ENCODE data around the gene GPRC5A. TPM values are rescaled to one million over a fixed set of nuclear protein-coding genes. Genes with fewer than 3 reads are reported as not detected.

Gene GPRC5A
- total RNA-seq, 4 donors from 2014 or later: 1.4 to 21.9 (median 3.0) TPM

GRCh38 chr12:12947902-12948301 lies 56.5 kb downstream of the GPRC5A start:
- no peaks in the 10 kb centered on the region for H3K36me3 ChIP-seq
- H3K27me3 ChIP-seq: no peaks in the 10 kb centered on the region
- H3K9me3 ChIP-seq: no peaks in the 10 kb centered on the region
- peaks cover 0 to 8% (median 0%) of the 10 kb centered on the region in 3 donors for H3K4me1 ChIP-seq
- H3K27ac ChIP-seq: no peak overlapping the region
- TF ChIP-seq POLR2A (IDR thresholded peaks at IDR 0.05) (no peak), POLR2AphosphoS5 (IDR thresholded peaks at IDR 0.05) (no peak), CTCF (IDR thresholded peaks at IDR 0.05) (no peak), EP300 (IDR thresholded peaks at IDR 0.05) (no peak)
- 68 to 81% methylated on average over 3 to 4 of the region's 4 CpGs for WGBS, 2 donors (ENCODE audit: low coverage in 1 of 2)
- no peak for ATAC-seq
- H3K4me3 ChIP-seq: no peak overlapping the region

GRCh38 chr12:12951504-12951903 lies 60.1 kb downstream of the GPRC5A start:
- Histone ChIP-seq H3K27me3 (no peaks in the 10 kb centered on the region), H3K27ac (no peak overlapping the region), H3K4me3 (no peak overlapping the region), H3K9me3 (no peaks in the 10 kb centered on the region), H3K36me3 (no peaks in the 10 kb centered on the region), H3K4me1 (no peaks in the 10 kb centered on the region)
- 89 to 90% methylated on average over 1 of the region's 1 CpG for WGBS, 2 donors (ENCODE audit: low coverage in 1 of 2)
- ATAC-seq: no peak
- TF ChIP-seq EP300 (IDR thresholded peaks at IDR 0.05) (no peak), CTCF (IDR thresholded peaks at IDR 0.05) (no peak), POLR2AphosphoS5 (IDR thresholded peaks at IDR 0.05) (no peak), POLR2A (IDR thresholded peaks at IDR 0.05) (no peak)

- no peak for ATAC-seq
- Histone ChIP-seq H3K27ac (no peak within 1 kb of the TSS), H3K4me1 (no peaks in the 10 kb centered on the region), H3K36me3 (no peaks in the 10 kb centered on the region), H3K27me3 (no peaks in the 10 kb centered on the region), H3K9me3 (no peaks in the 10 kb centered on the region), H3K4me3 (no peak within 1 kb of the TSS)
- TF ChIP-seq POLR2AphosphoS5 (IDR thresholded peaks at IDR 0.05): no peak
- TF ChIP-seq EP300 (IDR thresholded peaks at IDR 0.05): no peak
- no peak for TF ChIP-seq POLR2A (IDR thresholded peaks at IDR 0.05)
- no peak for TF ChIP-seq CTCF (IDR thresholded peaks at IDR 0.05)
- WGBS, 2 donors (ENCODE audit: low coverage in 1 of 2): 91 to 100% methylated on average over 4 to 6 of the region's 6 CpGs
These were observed 60.7 kb downstream of the GPRC5A start, which contains the start of gene GPRC5D for GRCh38 chr12:12952036-12952435. Gene GPRC5D (minus strand): TSS chr12:12952170. CDS start chr12:12950384, 1,786 bp downstream.

GRCh38 chr12:12954356-12954755 lies 63.0 kb downstream of the GPRC5A start:
- Histone ChIP-seq H3K4me3 (no peak overlapping the region), H3K27ac (no peak overlapping the region), H3K36me3 (no peaks in the 10 kb centered on the region), H3K9me3 (no peaks in the 10 kb centered on the region), H3K27me3 (no peaks in the 10 kb centered on the region), H3K4me1 (no peaks in the 10 kb centered on the region)
- TF ChIP-seq POLR2AphosphoS5 (IDR thresholded peaks at IDR 0.05) (no peak), CTCF (IDR thresholded peaks at IDR 0.05) (no peak), EP300 (IDR thresholded peaks at IDR 0.05) (no peak), POLR2A (IDR thresholded peaks at IDR 0.05) (no peak)
- no peak for ATAC-seq
- WGBS, 2 donors (ENCODE audit: low coverage in 1 of 2): 66 to 79% methylated on average over 3 to 4 of the region's 4 CpGs

GRCh38 chr12:12954878-12955625 lies 63.7 kb downstream of the GPRC5A start:
- TF ChIP-seq POLR2AphosphoS5 (IDR thresholded peaks at IDR 0.05) (no peak), EP300 (IDR thresholded peaks at IDR 0.05) (no peak), CTCF (IDR thresholded peaks at IDR 0.05) (no peak), POLR2A (IDR thresholded peaks at IDR 0.05) (no peak)
- Histone ChIP-seq H3K27me3 (no peaks in the 10 kb centered on the region), H3K4me1 (no peaks in the 10 kb centered on the region), H3K27ac (no peak overlapping the region), H3K9me3 (no peaks in the 10 kb centered on the region), H3K4me3 (no peak overlapping the region), H3K36me3 (no peaks in the 10 kb centered on the region)
- WGBS, 2 donors (ENCODE audit: low coverage in 1 of 2): 84 to 95% methylated on average over 4 to 6 of the region's 6 CpGs
- no peak for ATAC-seq
